ENCODE results near the gene XCL2. TPM values are rescaled to one million over a fixed set of nuclear protein-coding genes. Genes with fewer than 3 reads are reported as not detected.

Gene XCL2
- total and polyA plus RNA-seq, 2 experiments from 2014 or later, result 0.35 TPM; not detected in 1

DNA sequence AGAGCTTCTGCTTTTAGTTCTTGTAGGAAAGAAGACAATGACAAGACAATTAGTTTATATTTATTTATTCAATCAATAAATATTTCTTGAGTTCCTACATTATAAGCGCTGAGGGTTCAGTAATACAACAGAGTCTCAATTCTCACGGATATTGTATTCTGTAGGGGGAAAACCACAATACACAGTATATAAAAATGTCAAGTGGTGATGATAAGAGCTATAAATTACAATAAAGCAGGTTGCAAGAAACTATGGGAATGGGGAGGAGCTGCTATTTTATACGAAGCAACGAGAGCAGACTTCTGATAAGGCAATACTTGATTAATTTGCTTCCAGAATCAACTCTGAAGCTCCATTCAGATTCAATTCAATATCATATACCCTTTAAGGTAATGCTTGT is 22.0 kb upstream of the XCL2 start:
- H3K9me3 ChIP-seq (ENCODE audit: low read depth), result no peaks in the 10 kb centered on the region
- no peak for DNase-seq (ENCODE audit: low read depth in 1 of 2, low spot score in 1 of 2)

DNA sequence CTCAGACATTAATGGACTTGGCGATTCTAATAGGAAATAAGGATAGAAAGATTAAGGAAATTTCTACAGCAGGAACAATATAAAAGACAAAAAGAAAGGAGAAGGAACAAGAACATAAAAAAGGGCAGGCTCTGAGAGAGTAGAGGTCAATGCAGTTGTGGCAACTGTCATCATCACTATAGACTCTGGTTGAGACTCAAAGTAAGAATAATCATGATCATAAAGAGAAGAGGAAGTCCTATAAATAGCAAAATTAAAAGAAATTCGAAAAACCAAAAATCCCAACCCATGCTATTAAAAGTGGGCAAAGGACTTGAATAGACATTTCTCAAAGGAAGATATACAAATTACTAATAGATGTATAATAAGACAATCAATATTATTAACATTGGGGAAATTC is 18.2 kb upstream of the XCL2 start:
- TF ChIP-seq, protein P1, sequence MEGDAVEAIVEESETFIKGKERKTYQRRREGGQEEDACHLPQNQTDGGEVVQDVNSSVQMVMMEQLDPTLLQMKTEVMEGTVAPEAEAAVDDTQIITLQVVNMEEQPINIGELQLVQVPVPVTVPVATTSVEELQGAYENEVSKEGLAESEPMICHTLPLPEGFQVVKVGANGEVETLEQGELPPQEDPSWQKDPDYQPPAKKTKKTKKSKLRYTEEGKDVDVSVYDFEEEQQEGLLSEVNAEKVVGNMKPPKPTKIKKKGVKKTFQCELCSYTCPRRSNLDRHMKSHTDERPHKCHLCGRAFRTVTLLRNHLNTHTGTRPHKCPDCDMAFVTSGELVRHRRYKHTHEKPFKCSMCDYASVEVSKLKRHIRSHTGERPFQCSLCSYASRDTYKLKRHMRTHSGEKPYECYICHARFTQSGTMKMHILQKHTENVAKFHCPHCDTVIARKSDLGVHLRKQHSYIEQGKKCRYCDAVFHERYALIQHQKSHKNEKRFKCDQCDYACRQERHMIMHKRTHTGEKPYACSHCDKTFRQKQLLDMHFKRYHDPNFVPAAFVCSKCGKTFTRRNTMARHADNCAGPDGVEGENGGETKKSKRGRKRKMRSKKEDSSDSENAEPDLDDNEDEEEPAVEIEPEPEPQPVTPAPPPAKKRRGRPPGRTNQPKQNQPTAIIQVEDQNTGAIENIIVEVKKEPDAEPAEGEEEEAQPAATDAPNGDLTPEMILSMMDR (IDR thresholded peaks at IDR 0.05; ENCODE audit: low read depth, low read length), result no peak
- H3K27me3 ChIP-seq, result no peaks in the 10 kb centered on the region
- no peaks in the 10 kb centered on the region for H3K4me1 ChIP-seq (ENCODE audit: low read depth)
- H3K36me3 ChIP-seq, result no peaks in the 10 kb centered on the region
- no peak overlapping the region for H3K27ac ChIP-seq
- no peak overlapping the region for H3K4me3 ChIP-seq
- no peaks in the 10 kb centered on the region for H3K9me3 ChIP-seq (ENCODE audit: low read depth)
- no peak for DNase-seq (ENCODE audit: low read depth in 1 of 2, low spot score in 1 of 2)

More for the DNA sequence above, 22.0 kb upstream of the XCL2 start:
- Histone ChIP-seq H3K4me3 (no peak overlapping the region), H3K27me3 (no peaks in the 10 kb centered on the region), H3K36me3 (no peaks in the 10 kb centered on the region), H3K4me1 (ENCODE audit: low read depth) (peaks cover 7% of the 10 kb centered on the region), H3K27ac (no peak overlapping the region)
- TF ChIP-seq, protein P1 (IDR thresholded peaks at IDR 0.05; ENCODE audit: low read depth, low read length), result no peak

DNA sequence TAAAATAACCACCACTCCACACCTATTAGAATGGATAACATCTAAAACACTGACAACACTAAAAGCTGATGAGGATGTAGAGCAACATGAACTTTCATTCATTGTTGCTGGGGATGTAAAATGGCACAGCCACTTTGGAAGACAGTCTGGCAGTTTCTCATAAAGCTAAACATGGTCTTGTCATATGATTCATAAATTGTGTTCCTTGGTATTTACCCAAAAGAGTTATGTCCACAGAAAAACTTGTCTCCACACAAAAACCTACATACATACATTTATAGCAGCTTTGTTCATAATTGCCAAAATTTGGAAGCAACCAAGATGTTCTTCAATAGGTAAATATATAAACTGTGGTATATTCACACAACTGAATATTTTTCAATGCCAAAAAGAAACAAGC is 16.6 kb upstream of the XCL2 start:
- H3K9me3 ChIP-seq (ENCODE audit: low read depth), result no peaks in the 10 kb centered on the region
- no peaks in the 10 kb centered on the region for H3K4me1 ChIP-seq (ENCODE audit: low read depth)
- H3K27me3 ChIP-seq, result no peaks in the 10 kb centered on the region
- H3K4me3 ChIP-seq, result no peak overlapping the region
- no peaks in the 10 kb centered on the region for H3K36me3 ChIP-seq
- H3K27ac ChIP-seq, result no peak overlapping the region
- TF ChIP-seq, protein P1 (IDR thresholded peaks at IDR 0.05; ENCODE audit: low read depth, low read length), result no peak
- no peak for DNase-seq (ENCODE audit: low read depth in 1 of 2, low spot score in 1 of 2)

DNA sequence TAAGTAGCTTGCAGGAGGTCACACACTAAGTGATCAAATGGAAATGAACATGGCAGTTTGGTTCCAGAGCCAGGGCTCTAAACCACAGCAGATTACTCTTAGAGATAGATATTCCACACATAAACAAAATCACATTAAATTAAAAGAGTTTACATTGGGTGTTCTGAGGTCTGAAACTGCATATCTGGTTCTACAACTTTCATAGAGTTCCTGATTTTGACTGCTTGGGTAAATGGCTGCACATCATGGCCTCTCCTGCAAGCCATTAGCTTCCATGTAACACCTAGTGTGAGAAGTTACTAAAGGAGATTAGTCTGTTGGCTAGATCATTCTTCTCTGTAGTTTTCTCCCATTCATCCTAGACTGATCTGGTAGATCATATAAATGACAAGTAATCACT is 12.8 kb upstream of the XCL2 start:
- no peak for DNase-seq (ENCODE audit: low read depth in 1 of 2, low spot score in 1 of 2)
- no peak overlapping the region for H3K27ac ChIP-seq
- TF ChIP-seq, protein P1 (IDR thresholded peaks at IDR 0.05; ENCODE audit: low read depth, low read length), result no peak
- peaks cover 31% of the 10 kb centered on the region for H3K4me1 ChIP-seq (ENCODE audit: low read depth)
- H3K4me3 ChIP-seq, result no peak overlapping the region
- H3K36me3 ChIP-seq, result no peaks in the 10 kb centered on the region
- H3K9me3 ChIP-seq (ENCODE audit: low read depth), result no peaks in the 10 kb centered on the region
- H3K27me3 ChIP-seq, result no peaks in the 10 kb centered on the region

DNA sequence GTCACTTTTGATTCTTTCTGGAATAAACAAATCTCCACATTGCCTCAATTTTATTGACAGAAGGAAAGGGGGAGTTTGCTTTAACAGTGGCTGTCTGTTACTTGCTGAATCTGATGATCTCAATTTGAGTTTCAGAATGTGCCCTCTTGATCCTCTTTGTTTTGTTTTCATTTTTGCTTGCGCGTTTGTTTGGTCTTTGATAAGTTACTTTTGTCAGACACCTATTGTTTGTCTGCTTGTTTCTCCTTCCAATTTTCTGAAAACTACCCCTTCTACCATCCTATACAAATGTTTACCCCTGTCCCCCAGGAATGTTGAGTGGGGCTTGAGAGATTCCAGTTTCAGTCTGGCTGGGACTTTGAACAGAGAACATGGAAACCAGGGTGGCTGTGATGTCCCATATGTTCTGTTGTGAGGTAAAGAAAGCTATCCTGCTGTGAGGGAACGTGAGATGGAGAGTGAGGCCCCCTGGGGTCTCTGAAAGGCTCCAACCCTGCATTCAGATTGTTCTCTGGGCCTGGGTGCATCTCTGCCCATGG is 11.8 kb upstream of the XCL2 start:
- no peak overlapping the region for H3K4me3 ChIP-seq
- TF ChIP-seq, protein P1 (IDR thresholded peaks at IDR 0.05; ENCODE audit: low read depth, low read length), result no peak
- DNase-seq (ENCODE audit: low read depth in 1 of 2, low spot score in 1 of 2), result no peak
- H3K36me3 ChIP-seq, result no peaks in the 10 kb centered on the region
- no peaks in the 10 kb centered on the region for H3K27me3 ChIP-seq
- peaks cover 42% of the 10 kb centered on the region for H3K4me1 ChIP-seq (ENCODE audit: low read depth)
- H3K9me3 ChIP-seq (ENCODE audit: low read depth), result no peaks in the 10 kb centered on the region
- no peak overlapping the region for H3K27ac ChIP-seq

Data from cardiac muscle cell (in vitro differentiated cells and primary cell).